Suppressor macrophage (primary cell): ENCODE measurements around the gene VAV1.
"Not testable (repeated sequence)": the region's sequence is repeated elsewhere in the genome, so short reads cannot be mapped to it uniquely, and the experiment has no call there.

Experiments
- DNase-seq, 4 experiments: peaks; one replicate each; pipeline ENCODE4 v3.0.0-alpha.2; 2020 to 2022

VAV1 gene

DNA sequence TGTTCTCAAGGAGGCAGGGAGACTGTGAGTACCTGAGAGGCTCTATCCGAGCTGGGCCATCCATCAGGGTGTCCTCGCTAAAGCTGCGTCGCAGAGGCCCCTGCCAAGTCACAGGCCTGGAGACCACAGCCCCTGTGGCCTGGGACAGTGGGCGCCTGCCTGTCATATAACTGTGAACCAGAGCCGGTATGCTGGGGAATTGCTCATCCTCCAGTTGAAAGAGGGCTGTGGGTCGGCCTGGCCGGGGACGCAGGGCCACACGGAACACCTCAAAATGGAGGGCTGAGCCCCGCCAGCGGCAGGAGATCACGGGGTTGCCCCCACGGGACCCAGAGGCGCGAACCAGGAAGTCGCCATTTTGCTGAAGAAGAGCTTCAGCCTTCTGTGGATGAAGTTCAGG is 11.9 kb upstream of the VAV1 start:
- DNase-seq = no peak

DNA sequence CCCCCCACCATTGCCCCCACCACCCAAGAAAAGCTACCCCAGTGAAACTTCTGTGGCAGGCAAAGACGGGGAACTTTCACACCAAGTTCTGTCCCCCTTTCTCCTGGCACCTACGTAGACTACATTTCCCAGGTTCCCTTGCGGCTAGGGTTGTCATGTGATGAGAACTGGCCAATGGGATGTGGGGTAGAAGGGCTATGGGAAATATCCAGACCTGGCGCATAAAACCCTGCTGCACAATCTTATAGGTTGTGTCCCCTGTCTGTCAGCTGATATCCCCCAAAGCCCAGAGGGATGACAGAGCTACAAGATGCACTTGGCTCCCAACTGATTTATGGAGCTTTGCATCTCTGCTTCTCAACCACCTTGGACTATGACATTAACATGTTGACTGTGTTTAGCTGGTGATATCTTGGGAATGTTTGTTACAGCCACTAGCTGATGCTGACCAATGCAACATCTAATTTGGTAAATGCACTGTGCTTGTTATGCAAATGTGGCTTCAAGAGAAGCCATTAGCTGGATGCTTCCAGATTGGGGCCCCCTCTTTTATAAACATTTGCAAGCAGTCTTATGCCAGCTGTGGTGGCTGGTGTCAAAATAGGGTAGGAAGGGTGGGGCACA is 11.3 kb upstream of the VAV1 start:
- DNase-seq = peak in 1 of 4 experiments; percentile 23

DNA sequence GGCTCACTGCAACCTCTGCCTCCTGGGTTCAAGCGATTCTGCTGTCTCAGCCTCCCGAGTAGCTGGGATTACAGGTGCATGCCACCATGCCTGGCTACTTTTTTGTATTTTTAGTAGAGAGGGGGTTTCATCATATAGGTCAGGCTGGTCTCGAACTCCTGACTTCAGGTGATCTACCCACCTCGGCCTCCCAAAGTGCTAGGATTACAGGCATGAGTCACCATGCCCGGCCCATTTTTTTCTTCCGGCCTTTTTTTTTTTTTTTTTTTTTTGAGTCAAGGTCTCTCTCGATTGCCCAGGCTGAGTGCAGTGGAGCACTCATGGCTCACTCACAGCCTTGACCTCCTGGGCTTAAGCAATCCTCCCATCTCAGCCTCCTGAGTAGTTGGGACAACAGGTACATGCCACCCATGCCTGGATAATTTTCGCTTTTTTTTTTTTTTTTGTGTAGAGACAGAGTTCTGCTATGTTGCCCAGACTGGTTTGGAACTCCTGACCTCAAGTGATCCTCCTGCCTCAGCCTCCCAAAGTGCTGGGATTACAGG is 10.2 kb upstream of the VAV1 start:
- not testable (repeated sequence) for DNase-seq

- no peak for DNase-seq
These were observed 6.7 kb upstream of the VAV1 start for GRCh38 chr19:6765738-6766356.

DNA sequence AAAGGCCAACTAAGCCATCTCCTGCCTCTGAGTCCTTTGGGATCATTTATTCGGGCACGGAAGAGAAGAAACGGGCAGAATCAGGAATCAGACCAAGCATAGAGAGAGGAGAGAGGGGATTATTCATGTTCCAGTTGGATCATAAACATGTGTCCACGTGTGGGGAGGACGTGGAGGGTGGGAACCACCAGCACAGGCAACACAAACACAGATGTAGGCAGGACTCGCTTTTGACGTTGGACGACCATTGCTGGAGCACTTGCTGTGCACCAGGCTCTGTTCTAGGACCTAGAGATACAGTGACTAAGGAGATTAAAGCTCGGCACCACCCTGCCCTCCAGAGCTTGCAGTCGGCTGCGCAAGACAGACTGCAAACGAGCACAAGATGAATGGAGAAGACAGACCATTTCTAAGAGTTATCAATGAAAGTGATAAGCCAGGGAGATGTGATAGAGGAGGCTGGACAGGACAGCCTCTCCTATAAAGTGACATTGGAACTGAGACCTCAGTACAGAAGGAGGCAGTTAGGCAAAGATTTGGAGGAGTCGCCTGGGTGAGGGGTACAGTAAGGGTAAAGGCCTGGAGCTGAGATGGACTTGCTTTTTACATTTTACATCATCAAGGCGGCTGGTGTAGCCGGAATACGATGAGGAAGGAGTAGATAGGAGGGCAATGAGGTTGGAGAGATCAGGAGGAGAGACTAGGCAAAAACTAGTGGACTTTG is 6.0 kb upstream of the VAV1 start:
- no peak for DNase-seq

- DNase-seq = no peak
These were observed 5.5 kb upstream of the VAV1 start for GRCh38 chr19:6767081-6767356.

DNA sequence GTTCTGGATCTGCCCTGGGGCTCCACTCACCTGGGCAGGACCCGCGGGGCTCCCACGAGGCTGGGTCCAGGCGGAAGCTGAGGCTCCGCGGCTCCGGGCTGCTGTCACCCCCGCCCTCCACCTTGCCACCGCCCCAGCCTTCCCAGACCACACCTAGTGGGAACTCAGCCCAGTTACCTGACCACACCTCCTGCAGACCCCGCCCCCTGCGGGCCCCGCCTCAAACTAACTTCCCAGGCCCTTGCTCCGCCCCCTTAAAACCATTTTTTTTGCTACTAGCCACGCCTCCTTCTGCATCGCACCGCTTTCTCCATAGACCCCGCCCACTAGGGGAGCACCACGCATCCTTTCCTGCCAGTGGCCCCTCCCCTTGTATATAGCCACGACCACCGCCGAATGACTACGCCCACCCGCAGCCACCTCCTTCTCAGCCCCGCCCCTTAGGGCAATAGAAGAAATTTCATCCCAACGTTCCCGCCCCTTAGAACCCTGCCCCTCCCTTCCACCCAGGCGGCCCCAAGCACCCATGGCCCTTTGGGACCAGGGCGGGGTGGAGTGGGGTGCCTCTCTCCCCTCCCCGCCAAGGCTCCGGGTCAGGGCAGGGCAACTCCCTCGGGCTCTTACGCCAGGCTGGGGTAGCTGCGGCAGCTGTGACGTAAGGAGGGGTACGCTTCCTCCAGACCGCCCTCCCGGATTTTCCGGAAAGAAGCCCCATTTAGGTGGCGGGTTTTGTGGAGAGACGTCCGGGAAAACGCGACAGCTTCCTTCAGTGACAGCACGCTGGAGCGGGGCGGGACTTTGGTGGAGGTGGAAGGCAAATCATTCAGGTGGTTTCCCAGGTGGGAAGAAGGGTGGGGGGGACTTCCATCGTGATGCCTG is 4.9 kb upstream of the VAV1 start, which contains the start of gene SH2D3A:
TSS of gene SH2D3A (minus strand) at position 79 of the 879 bp plus-strand sequence. CDS start 3,687 bp downstream, outside the sequence.
- DNase-seq = peak; percentile 63 to 80 (median 75)

GRCh38 chr19:6768236-6768785 is 4.2 kb upstream of the VAV1 start:
- DNase-seq = no peak

DNA sequence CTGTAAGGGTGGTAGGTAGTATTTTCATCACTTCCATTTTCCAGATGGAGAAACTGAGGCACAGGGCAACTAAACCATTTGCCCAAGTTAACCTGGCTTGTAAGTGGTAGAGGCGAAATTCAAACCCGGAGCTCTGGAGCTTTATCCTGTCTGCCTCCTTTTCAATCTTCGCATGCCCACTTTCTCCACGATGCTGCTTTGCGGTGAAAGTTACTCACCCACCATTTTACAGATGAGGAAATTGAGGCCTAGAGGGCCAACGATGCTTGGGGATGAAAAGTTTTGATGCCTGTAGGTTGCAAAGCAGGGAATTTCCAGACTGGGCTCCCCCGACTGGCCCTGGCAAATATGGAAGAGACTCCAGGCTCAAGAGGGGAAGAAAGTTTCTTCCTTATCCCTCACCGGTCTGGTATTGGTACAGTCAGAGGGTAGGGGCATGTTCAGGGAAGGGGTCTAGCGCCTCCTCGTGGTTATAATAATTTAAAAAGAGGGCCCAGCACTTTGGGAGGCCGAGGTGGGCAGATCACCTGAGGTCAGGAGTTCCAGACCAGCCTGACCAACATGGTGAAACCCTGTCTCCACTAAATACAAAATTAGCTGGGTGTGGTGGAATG is 3.4 kb upstream of the VAV1 start:
- peak; percentile 33 to 68 (median 54) for DNase-seq

DNA sequence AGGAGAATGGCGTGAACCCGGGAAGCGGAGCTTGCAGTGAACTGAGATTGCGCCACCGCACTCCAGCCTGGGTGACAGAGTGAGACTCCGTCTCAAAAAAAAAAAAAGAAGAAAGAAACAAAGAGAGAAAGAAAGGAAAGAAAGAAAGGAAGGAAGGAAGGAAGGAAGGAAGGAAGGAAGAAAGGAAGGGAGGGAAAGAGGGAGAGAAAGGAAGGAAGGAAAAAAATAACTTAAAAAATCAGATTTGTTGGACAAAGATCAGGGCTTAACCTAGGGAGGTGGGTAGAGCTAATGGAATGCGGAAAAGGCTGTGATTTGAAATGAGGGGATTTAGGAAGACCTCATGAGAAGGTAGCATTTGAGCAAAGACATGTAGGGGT is 870 bp upstream of the VAV1 start:
- DNase-seq = not testable (repeated sequence)

DNA sequence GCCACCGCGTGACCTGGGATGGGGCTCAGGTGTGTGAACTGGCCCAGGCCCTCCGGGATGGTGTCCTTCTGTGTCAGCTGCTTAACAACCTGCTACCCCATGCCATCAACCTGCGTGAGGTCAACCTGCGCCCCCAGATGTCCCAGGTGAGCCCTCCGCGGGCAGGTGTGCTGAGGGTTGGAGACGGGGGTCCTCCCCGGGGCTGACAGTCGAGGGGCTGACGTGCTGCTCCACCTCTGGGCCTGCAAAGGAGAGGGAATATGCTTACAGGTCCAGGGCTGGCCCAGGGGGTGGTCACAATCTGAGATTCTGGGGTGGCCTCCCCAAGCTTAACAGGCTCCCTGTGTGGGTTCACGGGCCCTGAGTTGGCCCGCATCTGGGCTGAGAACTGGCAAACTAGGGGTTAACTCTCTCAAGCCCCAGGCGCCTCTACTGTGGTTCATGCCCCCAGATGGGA is 386 bp downstream of the VAV1 start:
- DNase-seq = no peak

- peak; percentile 43 to 69 (median 62) for DNase-seq
These were observed 919 bp downstream of the VAV1 start for GRCh38 chr19:6773323-6773931.

GRCh38 chr19:6774821-6775707 is 2.6 kb downstream of the VAV1 start:
- DNase-seq = peak; percentile 84 to 92 (median 88)

GRCh38 chr19:6776045-6776444 is 3.5 kb downstream of the VAV1 start:
- not testable (repeated sequence) for DNase-seq

DNA sequence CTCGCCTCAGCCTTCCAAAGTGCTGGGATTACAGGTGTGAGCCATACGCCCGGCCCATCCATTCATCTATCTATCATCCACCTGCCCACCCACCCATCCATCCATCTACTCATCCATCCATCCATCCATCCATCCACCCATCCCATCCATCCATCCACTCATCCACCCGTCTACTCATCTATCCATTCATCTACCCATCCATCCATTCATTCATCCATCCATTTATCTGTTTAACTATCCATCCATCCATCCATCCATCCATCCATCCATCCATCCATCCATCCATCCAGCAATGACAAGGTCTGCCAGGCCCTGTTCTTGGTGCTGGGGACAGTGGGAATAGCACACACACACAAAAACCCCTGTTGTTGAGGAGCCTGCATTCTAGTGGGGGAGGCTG is 4.5 kb downstream of the VAV1 start:
- DNase-seq = no peak

DNA sequence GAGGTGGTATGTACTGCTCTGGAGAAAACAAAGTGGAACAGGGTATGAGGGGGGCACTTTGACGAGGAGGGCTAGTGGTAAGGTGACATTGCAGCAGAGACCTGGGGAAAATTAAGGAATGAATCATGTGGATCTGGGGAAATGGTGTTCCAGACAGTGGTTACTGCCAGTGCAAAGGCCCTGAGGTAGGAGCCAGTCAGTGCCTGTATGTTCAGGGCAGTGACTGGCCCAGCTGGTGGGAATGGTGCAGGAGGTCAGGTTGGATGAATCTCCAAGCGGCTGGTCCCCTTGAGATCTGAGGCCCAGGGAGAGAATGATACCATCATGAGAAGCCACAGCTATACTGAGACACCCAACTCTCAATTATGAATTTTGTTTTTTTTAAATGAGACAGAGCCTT is 4.9 kb downstream of the VAV1 start:
- DNase-seq = no peak

DNA sequence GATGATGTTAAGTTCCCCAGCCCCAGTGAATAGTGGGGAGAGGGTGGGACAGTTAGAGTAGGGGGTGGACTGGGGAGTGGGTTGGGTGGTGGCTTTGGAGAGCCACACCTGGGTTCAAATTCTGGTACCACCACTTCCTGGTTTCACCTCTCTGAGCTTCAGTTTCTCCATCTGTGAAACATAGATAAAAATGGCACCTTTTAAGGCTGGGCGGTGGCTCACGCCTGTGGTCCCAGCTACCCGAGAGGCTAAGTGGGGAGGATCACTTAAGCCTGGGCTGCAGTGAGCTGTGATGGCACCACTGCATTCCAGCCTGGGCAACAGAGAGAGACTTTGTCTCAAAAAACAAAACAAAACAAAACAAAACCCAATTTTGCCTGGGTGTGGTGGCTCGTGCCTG is 5.9 kb downstream of the VAV1 start:
- DNase-seq = no peak

DNA sequence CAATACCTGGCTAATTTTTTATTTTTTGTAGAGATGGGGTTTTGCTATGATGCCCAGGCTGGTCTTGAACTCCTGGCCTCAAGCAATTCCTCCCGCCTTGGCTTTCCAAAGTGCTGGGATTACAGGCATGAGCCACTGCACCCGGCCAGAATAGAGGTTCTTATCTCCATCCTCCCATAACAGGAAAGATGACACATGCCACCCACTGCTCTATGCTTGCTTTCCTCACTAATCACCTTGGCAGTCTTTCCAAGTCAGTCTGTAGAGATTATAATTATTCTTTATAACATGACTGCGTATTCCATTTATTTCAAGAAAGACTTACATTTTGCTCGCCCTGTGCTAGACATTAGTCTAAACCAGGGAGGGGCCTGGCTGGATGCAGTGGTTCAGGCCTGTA is 6.7 kb downstream of the VAV1 start:
- DNase-seq = no peak

GRCh38 chr19:6787393-6787792 is 14.9 kb downstream of the VAV1 start:
- DNase-seq = no peak

GRCh38 chr19:6788896-6789295 is 16.4 kb downstream of the VAV1 start:
- DNase-seq = no peak
